GM21786 (cell line): ENCODE data around the gene CTDSPL2.
"Not testable (repeated sequence)": the region's sequence is repeated elsewhere in the genome, so short reads cannot be mapped to it uniquely, and the experiment has no call there.

Experiments
- ATAC-seq: cut with Tn5 transposase; IDR thresholded peaks from one replicate; pipeline ENCODE4 v1.9.1; 2021; ENCODE audit not compliant: unreplicated experiment

Gene CTDSPL2

GRCh38 chr15:44537735-44538240, 110.4 kb downstream of the CTDSPL2 start:
- no peak for ATAC-seq

GRCh38 chr15:44541282-44541958, 114.0 kb downstream of the CTDSPL2 start:
- ATAC-seq = no peak

DNA sequence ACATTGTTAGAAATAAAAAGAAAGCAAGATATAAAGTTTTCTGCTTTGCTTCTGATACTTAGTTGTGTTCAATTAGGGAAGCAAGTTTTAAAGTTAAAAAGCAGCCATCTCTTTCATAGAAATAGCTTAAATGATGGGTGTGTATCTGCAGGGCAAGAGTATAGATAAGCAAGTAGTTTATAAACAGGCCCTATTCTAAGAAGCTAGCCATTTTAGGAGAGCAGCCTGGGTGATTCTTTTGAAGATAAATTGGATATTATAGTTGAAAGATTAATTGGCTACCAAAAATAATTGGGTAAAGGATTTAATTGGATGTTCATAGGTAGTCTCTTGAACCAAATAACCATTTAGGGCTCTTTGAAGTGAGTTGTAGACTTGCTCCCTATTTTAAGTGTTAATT, 115.2 kb downstream of the CTDSPL2 start:
- no peak for ATAC-seq

GRCh38 chr15:44544745-44545144, 117.3 kb downstream of the CTDSPL2 start:
- not testable (repeated sequence) for ATAC-seq

DNA sequence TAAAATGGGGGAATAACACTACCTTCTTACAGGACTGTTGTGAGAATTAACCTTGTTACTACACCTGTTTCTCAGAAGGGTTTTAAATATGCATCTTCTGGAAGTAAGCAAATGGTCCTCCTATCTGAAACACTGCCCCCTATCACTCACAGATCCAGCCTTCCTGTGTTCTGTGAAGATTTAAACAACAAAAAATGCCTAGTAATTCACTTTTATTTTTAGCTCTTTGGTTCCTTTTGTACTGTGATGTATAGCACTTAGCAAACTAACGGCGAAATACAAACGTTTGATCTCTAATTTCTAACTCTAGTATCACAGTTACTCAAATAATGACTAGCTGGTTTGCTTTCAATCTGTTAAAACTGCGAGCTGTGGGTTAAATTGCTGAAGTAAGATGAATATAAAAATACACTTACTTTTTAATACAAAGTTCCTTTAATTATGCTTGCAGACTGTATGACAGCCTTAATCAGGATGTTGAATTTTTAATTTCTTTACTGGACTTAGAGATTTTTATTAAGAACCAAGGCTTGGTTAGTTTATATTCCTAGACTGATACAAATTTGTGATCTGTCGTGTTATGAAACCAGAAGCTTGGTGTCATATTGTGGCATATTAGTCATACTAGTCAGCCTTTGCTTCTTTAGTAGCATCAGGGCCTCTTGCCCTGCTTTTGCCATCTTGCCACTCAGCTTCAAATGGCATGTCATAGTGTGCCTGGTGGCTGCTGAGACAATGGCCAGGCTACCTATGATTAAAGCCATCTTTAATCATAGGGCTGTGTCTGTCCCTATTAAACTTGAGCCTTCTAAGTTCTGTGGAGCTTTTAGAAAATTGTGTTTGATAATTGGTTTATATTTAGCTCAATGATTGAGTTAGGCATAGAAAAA, 118.7 kb downstream of the CTDSPL2 start:
- ATAC-seq = peak; percentile 81

DNA sequence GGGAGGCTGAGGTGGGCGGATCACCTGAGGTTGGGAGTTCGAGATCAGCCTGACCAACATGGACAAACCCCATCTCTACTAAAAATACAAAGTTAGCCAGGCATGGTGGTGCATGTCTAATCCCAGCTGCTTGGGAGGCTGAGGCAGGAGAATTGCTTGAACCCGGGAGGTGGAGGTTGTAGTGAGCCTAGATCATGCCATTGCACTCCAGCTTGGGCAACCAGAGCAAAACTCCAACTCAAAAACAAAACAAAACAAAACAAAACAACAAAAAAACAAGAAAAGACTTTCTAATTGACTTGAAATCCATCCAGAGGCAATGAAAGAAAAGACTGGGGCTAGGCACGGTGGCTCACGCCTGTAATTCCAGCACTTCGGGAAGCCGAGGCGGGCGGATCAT, 121.7 kb downstream of the CTDSPL2 start:
- ATAC-seq = not testable (repeated sequence)

DNA sequence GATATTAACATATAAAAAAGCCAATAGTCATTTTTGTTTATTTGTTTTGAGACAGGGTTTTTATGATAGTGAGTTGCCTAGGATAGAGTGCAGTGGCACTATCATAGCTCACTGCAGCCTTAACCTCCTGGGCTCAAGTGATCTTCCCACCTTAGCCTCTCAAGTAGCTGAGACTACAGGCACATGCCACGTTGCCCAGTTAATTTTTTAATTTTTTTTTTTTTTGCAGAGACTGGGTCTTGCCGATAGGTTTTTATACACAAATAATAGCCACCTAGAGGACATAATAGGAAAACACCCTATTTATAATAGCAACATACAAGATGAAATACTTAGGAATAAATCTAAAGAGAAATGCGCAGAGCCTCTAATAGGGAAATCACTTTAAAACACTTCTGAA, 122.8 kb downstream of the CTDSPL2 start:
- ATAC-seq = no peak

GRCh38 chr15:44550734-44551133, 123.3 kb downstream of the CTDSPL2 start:
- no peak for ATAC-seq

DNA sequence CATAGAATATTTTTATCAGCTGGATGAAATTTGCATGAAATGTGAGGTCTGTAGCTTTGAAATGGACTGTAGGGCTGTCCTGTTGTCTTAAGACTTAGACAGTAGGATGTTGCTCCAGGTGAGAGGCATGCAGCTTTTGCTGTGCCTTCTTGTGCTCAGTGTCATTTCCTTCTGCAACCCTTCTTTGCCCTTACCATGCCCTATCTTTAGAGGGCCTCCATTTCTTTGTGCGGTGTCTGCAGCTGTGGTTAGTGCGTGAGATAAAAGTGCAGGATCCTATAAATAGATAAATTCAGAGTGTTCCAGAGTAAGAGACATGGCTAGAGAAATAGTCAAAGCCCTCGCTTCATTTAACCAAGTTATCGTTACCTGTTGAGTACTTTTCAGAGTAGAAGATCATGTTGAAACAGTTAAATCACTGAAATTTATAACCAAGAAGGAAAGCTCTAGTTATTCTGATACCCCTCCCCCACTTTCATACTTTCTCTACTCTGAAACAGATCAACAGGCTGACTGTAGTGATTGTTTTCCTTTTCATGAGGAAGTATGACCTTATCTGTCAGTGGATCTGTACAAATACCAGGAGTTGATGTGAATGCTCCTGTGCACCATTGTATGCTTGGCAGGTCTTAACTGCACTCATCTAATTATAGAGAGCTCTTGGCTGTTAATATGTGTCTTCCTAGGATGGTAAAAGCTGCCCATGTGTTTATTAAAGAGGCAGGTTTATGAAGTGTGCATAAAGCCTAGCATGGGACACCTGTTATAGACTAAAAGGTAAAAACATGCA, 127.7 kb downstream of the CTDSPL2 start:
- no peak for ATAC-seq

- ATAC-seq = not testable (repeated sequence)
Measured at GRCh38 chr15:44560926-44561325, 133.5 kb downstream of the CTDSPL2 start.

DNA sequence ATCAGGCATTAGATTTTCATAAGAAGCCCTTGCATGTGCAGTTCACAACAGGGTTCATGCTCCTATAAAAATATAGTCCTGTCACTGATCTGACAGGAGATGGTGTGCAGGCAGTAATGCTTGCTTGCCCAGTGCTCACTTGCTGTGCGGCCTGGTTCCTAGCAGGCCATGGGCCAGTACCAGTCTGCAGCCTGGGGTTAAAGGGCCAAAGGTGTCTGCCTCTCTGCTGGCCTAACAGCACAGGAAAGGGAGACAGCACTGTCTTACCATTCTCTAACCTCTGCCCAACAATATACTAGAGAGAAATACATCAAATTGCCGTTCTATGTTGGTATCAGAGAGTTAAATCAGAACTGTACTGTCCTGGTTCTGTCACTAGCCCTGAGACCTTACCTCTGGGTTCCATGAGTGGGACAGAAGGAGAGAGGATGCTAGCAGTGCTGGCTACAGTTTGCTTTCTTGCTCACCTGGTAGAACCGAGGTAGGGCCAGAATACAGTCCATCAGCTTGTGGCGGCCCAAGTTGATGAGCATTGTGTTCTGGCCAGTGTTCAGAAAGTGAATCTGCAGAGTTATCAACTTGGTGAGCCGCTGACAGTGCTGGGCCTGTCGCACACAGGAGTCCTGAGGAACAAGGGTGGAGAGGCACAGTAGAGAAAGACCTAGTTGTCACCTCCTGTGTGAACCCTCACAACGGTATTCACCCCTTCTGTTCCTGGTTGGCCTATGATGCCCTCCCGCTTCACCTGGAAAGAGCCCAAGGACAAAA, 138.1 kb downstream of the CTDSPL2 start:
- ATAC-seq = no peak

DNA sequence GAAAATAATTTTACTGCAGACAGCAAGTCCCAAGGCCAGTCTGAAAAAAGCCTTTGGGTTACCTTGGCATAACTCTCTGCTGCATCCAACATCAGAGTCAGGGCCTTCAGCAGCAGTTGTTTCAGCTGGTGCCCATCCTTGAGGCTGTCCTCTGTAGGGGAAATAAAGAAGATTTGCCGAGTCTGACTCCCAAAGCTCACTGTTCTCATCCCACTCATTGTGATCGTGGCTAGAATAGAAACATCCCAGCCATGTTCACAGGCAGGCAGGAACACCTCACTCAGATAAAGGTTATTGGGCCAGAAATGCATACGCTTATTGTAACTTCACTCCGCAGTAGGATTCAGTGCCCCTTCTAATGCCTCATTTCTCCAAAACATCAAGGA, 138.7 kb downstream of the CTDSPL2 start:
- ATAC-seq = no peak

- no peak for ATAC-seq
Measured at GRCh38 chr15:44568338-44568737, 140.9 kb downstream of the CTDSPL2 start.

GRCh38 chr15:44569316-44569715, 141.9 kb downstream of the CTDSPL2 start:
- no peak for ATAC-seq

- no peak for ATAC-seq
Measured at GRCh38 chr15:44570361-44570760, 142.9 kb downstream of the CTDSPL2 start.

- no peak for ATAC-seq
Measured at GRCh38 chr15:44573386-44573785, 146.0 kb downstream of the CTDSPL2 start.

DNA sequence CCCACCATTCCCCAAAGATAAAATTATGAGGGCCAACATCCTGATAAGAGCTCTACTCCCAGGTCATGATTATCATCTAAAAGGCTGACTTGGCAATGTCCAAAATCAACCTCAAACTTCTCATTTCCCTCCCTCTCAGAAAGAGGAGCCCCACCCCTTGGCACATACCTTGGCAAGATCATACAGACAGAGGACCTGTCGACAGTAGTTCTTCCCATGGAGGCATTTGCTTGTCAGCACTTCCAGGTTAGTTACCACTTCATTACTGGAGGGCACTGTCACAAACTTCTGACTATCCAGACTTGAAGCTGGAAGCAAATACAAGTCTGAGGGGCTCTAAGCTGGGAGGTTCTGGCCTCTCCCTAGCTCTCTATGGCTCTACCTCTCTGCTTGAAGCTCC, 147.3 kb downstream of the CTDSPL2 start:
- no peak for ATAC-seq
